ENCODE measurements around the gene HOTAIR.

DNA sequence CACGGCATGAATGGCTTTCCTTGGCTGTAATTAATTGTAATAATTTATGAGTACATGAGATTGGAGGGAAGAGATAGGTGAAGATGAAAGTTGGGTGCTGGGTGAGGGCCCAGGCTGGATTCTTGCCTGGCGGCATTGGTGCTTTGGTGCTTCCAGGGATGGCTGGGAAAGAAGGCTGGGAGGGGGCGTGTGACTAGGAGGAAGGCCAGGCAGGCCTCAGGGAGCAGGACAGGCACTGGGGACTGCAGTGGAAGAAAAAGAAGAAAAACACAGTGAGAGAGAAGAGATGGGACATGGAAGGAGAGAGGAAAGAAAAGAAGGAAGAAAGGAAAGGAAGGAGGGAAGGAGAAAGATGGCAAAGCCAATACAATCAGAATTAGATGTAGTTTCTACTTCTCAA, 28.9 kb upstream of the HOTAIR start:
- TF ChIP-seq GATA3 (IDR thresholded peaks at IDR 0.05; ENCODE audit: low read depth, low read length) (no peak), GATA2 (IDR thresholded peaks at IDR 0.05; ENCODE audit: low read depth, low read length) (no peak)

Data from SH-SY5Y (cell line).